Calu3 (cell line): ENCODE results near the gene EEIG1. TPM values are rescaled to one million over a fixed set of nuclear protein-coding genes. Genes with fewer than 3 reads are reported as not detected.
"Not testable (repeated sequence)": the region's sequence is repeated elsewhere in the genome, so short reads cannot be mapped to it uniquely, and the experiment has no call there.

Experiments
- BruUV-seq: library from RNA; stranded (reverse); fragments of 400-500 nt; replicated peaks from 2 replicates; lab custom pipeline; 2021; lab: Mats Ljungman, UMichigan
- CTCF ChIA-PET: fragments of 300-600 bp; sonication (Branson Sonifier 250); formaldehyde crosslinking; loops from one replicate; lab custom pipeline; 2022; ENCODE audit warnings: antibody characterized with exemption; lab: Charles Lee
- DNase-seq: peaks from one replicate; pipeline ENCODE4 v3.0.0; 2022
- H3K27ac Mint-ChIP-seq: one replicate; pipeline ENCODE4 v1.8.0; 2022; ENCODE audit warnings: mixed read lengths; ENCODE audit not compliant: unreplicated experiment
- H3K27me3 Mint-ChIP-seq: one replicate; pipeline ENCODE4 v1.8.0; 2022; ENCODE audit warnings: mixed read lengths; ENCODE audit not compliant: unreplicated experiment
- H3K36me3 Mint-ChIP-seq: one replicate; pipeline ENCODE4 v1.8.0; 2022; ENCODE audit warnings: mild to moderate bottlenecking, moderate library complexity, mixed read lengths; ENCODE audit not compliant: insufficient read depth, unreplicated experiment
- H3K4me1 Mint-ChIP-seq: one replicate; pipeline ENCODE4 v1.8.0; 2022; ENCODE audit warnings: mild to moderate bottlenecking, low read depth, mixed read lengths; ENCODE audit not compliant: unreplicated experiment
- H3K4me3 Mint-ChIP-seq: one replicate; pipeline ENCODE4 v1.8.0; 2022; ENCODE audit warnings: mild to moderate bottlenecking, low read depth, moderate library complexity, mixed read lengths; ENCODE audit not compliant: unreplicated experiment
- H3K9me3 Mint-ChIP-seq: one replicate; pipeline ENCODE4 v1.8.0; 2022; ENCODE audit warnings: low read depth, mixed read lengths; ENCODE audit not compliant: unreplicated experiment
- CTCF ChIP-seq: fragments of 200-600 bp; IDR thresholded peaks from one replicate; pipeline ENCODE4 v1.8.0; 2022; ENCODE audit warnings: antibody characterized with exemption; ENCODE audit not compliant: unreplicated experiment
- intact Hi-C: fragments of 100-400 bp; cut with micrococcal nuclease; formaldehyde crosslinking; loops from one replicate; pipeline ENCODE4 v1.10.0; 2022; ENCODE audit not compliant: unreplicated experiment
- total RNA-seq: library from RNA; stranded (reverse); gene quantifications from 2 replicates; pipeline ENCODE4 v1.2.3, GENCODE V29; 2022

EEIG1 gene
- total RNA-seq, 1 experiment from 2014 or later = 84.6 TPM

DNA sequence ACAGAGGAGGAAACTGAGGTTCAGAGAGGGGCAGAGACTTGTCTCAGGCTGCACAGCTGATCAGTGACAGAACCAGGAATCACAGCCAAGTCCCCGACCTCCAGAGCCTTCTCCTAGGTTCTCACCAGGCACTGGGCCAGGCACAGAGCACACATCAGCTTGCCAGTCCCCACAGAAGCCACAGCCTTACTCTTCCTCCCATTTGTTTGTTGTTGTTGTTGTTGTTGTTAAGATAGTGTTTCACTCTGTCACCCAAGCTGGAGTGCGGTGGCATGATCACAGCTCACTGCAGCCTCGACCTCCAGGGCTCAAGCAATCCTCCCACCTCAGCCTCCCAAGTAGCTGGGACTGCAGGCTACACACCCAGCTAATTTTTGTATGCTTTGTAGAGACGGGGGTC, 44.9 kb upstream of the EEIG1 start:
- CTCF ChIA-PET = no interaction called here
- TF ChIP-seq CTCF = no peak
- DNase-seq = no peak
- H3K27me3 Mint-ChIP-seq = no peaks in the 10 kb centered on the region
- no peak overlapping the region for H3K27ac Mint-ChIP-seq
- BruUV-seq = no TSS peak
- no peak overlapping the region for H3K4me3 Mint-ChIP-seq
- no peaks in the 10 kb centered on the region for H3K4me1 Mint-ChIP-seq
- no peaks in the 10 kb centered on the region for H3K36me3 Mint-ChIP-seq
- intact Hi-C loops = no loop called here
- no peaks in the 10 kb centered on the region for H3K9me3 Mint-ChIP-seq

- Mint-ChIP-seq H3K27ac (no peak overlapping the region), H3K9me3 (no peaks in the 10 kb centered on the region), H3K27me3 (no peaks in the 10 kb centered on the region), H3K4me3 (no peak overlapping the region), H3K4me1 (no peaks in the 10 kb centered on the region), H3K36me3 (no peaks in the 10 kb centered on the region)
- no peak for DNase-seq
- TF ChIP-seq CTCF = no peak
- intact Hi-C loops = no loop called here
- BruUV-seq = no TSS peak
- CTCF ChIA-PET = interaction anchor here (0.8 kb wide), 1 partner anchor 28 kb away, joined by 3 read pairs; no protein-coding TSS in a partner anchor
Observed at GRCh38 chr9:128024761-128025308, 44.0 kb upstream of the EEIG1 start.

DNA sequence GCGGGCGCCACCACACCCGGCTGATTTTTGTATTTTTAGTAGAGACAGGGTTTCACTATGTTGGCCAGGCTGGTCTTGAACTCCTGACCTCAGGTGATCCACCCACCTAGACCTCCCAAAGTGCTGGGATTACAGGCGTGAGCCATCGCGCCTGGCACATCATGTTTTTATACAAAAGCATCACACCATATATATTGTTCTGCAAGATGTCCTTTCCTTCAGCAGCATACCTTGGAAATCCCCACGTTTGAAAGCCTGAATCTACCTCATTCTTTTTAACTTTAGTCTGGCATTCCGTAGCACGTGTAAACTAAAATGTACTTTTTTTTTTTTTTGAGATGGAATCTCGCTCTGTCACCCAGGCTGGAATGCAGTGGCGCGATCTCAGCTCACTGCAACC, 42.9 kb upstream of the EEIG1 start:
- H3K27me3 Mint-ChIP-seq, H3K4me1 Mint-ChIP-seq, intact Hi-C loops, H3K4me3 Mint-ChIP-seq, H3K36me3 Mint-ChIP-seq, DNase-seq, H3K9me3 Mint-ChIP-seq, BruUV-seq, CTCF ChIA-PET, H3K27ac Mint-ChIP-seq: not testable (repeated sequence)

GRCh38 chr9:128022886-128023285, 42.1 kb upstream of the EEIG1 start:
- BruUV-seq = no TSS peak
- no peak overlapping the region for H3K27ac Mint-ChIP-seq
- intact Hi-C loops = no loop called here
- no peaks in the 10 kb centered on the region for H3K4me1 Mint-ChIP-seq
- H3K36me3 Mint-ChIP-seq = no peaks in the 10 kb centered on the region
- CTCF ChIA-PET = no interaction called here
- DNase-seq = no peak
- no peaks in the 10 kb centered on the region for H3K9me3 Mint-ChIP-seq
- H3K27me3 Mint-ChIP-seq = no peaks in the 10 kb centered on the region
- H3K4me3 Mint-ChIP-seq = no peak overlapping the region
- no peak for TF ChIP-seq CTCF

DNA sequence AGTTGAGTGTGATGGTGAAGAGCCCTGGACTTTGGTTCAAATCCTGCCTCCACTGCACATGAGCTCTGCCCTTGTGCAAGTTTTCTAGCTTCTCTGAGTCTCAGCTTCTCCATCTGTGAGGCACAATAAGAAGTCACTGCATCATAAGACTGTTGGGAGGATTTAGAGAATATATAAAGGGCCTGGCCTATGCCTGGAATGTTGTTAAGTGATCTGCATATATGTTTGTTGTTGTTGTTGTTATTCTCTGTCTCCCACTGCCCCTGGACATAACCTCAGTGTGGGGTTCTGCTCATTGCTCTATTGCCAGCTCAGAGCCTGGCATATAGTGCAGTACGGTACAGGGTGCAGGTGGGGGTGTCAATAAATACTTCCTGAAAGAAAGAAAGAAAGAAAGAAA, 40.3 kb upstream of the EEIG1 start:
- intact Hi-C loops = no loop called here
- Mint-ChIP-seq H3K9me3 (no peaks in the 10 kb centered on the region), H3K4me3 (no peak overlapping the region), H3K36me3 (no peaks in the 10 kb centered on the region), H3K27ac (no peak overlapping the region), H3K27me3 (no peaks in the 10 kb centered on the region), H3K4me1 (no peaks in the 10 kb centered on the region)
- no peak for TF ChIP-seq CTCF
- CTCF ChIA-PET = interaction anchor here (1.1 kb wide), 1 partner anchor 79 kb away, joined by 4 read pairs; no protein-coding TSS in a partner anchor
- BruUV-seq = no TSS peak
- DNase-seq = no peak
